ENCODE results near the gene TMEM200B.
"Not testable (repeated sequence)": the region's sequence is repeated elsewhere in the genome, so short reads cannot be mapped to it uniquely, and the experiment has no call there.

TMEM200B gene

DNA sequence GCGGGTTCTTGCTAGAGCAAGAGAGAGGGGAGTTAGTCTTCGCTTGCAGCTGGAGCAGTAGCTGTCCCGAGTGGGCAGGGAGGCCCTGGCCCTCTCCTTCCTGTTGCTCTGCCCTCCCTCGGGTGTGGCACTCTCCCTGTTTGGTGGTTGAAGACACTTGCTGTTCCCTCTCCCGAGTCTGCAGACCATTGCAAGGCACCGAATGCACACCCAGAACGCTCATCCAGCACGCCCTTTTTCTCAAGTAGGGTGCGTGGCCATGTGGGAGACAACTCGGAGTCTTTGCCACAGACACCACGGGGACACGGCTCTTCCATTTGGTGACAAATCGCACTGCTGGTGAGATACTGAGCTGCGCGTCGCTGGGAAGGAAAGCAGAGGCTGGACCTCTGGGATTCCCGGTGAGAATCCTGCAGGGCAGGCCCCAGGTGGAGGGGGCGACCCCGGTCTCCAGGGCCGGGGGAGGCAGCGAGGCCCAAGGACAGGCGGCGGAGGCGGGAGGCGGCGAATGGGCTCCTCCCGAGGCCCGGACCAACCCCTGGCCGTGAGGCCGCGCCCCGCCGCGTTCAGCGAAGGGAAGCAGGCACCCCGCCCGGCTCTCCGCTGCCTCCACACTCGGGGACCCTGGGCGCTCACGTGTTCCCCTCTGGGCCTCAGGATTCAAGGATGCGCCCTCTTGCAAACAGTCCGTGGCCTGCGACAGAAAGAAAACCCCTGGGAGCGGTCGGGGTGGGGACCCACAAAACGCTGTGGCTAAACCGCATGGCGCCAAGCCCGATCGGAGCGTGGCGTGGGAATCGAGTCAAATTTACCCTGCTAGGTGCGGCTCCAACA is 10.4 kb upstream of the TMEM200B start:
- no peak for DNase-seq

GRCh38 chr1:29131056-29131455 is 7.4 kb upstream of the TMEM200B start:
- DNase-seq = not testable (repeated sequence)

DNA sequence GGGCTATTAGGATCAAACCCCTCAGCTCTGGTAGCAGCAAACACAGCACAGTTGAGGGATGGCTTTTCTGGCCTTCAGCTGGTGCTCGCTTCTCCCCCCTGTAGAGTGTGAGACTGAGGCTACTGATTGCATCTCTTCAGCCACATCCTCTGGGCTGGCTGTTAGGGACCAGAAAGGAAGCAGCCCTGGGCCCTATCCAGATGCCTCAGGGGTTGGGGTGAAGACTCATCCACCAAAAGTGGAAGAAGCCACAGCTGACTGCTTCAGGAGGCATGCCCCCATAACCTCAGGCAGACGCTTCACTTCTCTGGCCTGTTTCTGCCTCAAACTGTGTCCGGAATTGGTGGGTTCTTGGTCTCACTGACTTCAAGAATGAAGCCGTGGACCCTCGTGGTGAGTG is 6.2 kb upstream of the TMEM200B start:
- DNase-seq = no peak

- DNase-seq = no peak
Measured at GRCh38 chr1:29128739-29129138, 5.0 kb upstream of the TMEM200B start.

DNA sequence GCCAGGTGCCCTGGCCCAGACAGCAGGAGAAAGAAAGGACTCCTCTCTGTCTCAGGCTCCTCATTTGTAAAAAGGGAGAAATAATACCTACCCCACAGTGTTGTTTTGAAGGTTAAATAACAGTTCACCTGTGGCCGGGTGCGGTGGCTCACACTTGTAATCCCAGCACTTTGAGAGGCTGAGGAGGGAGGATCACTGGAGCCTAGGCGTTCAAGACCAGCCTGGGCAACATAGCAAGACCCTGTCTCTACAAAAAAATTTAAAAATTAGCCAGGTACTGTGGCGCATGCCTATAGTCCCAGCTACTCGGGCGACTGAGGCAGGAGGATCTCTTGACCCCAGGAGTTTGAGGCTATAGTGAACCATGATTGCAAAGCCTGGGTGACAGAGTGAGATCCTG is 2.5 kb upstream of the TMEM200B start:
- no peak for DNase-seq

- DNase-seq = no peak
Measured at GRCh38 chr1:29125788-29126187, 2.1 kb upstream of the TMEM200B start.

DNA sequence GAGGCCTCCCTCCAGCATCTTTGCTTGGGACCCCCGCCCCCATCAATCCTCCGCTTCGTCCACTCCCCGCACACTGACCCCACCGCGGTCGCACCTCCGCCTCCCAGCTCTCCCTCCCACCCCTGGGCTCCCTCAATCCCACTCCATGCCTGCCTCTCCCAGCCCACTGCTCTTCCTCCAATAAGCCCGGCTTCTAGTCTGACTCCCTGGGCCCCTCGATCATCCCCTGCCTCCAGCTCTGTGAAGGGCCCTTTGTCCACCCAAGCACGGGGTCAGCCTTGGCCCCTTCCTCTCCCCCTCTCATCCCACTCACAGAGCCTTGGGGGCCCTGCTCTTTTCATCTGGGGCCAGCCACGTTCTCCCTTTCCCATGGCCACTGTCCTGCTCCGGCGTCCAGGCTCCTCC is 1.5 kb upstream of the TMEM200B start:
- no peak for DNase-seq

DNA sequence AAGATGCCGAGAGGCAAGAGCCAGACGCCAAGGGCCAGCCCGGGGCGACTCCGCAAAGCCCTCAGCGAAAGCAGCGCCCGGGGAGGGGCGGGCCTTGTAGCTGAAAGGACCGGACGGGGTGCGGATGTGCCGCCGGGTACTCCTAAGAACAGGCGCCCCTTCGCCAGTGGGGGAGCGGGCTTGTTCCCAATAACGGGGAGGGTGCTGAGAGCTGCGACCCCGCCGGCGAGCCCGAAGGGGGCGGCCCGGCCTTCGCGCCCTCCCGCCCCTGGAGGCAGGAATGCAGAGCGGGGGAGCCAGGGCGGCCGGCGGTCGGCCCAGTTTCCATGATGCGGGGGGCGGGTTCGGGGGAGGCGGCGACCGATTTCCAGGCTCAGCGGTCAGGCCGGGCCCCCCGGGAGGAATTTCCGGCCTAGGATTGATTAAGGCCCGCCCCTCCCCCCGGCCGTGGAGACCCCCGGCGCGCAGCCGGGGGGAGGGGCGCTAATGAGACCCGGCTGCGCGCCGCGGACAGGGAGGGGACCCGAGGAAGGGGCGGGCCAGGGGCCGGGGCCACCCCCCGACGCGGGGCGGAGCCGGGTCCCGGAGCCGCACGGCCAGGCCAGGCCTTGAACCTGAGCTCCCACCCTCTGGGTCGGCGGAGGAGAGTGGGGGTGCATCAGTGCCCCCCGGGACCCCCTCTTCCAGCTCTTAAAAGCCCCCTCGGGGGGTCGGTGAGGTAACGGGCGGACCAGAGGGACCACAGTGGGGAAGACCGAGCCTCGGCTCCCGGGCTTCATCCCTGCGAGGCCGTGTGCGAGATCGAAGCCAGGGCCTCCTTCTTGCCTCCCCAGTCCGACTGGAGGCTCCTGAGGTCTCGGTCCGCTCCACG is 898 bp upstream of the TMEM200B start:
- peak; percentile 85 for DNase-seq

- peak; percentile 42 for DNase-seq
Measured at GRCh38 chr1:29123053-29123886, 433 bp downstream of the TMEM200B start.

- peak; percentile 80 for DNase-seq
Measured at GRCh38 chr1:29122682-29123052, 1.0 kb downstream of the TMEM200B start.

- peak; percentile 21 for DNase-seq
Measured at GRCh38 chr1:29121936-29122681, 1.6 kb downstream of the TMEM200B start.

DNA sequence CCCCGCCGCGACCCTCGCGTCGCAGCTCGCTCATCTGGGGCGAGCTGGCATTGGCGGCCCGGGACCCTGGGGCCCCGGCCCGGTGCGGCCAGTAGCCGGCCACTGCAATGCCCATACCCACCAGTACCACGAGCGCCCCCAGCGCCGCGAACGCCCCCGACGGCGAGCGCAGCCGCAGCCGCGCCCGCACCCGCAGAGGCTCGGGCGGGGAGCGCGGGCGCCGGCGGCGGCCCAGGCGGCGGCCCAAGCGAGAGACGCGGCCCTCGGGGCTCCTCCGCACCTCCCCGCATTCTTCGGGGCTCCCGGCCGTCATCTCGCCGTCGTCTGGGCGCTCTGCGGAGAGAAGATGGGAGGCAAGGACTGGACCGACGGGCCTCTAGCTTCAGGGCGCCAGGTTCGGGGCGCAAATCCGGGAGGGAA is 2.2 kb downstream of the TMEM200B start:
- no peak for DNase-seq

DNA sequence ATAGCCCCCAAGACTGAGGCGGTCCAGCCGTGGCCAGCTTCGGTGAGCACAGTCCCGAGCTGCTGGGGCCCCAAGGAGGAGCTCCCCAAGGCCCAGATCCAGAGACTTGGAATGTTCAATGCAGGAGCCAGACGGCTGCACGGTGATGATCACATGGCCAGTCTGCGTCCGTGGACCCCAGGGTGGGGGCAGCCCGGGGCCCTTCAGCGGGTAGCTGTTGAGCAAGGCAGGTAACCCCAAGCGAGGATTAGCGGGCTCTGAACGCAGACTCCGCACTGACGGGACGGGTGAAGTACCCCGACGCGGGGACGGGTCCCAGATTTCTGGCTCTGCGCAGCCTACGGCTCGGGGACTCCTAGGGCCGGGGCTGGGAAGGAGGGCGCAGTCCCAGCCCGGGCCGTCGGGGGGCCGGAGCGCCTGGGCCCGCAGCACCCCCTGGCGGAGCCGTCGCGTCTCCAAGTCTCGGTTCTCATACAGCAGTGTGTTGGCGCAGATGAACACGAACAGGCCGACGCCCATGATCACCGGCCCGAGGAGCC is 2.7 kb downstream of the TMEM200B start:
- DNase-seq = peak; percentile 51

- DNase-seq = no peak
Measured at GRCh38 chr1:29120367-29120766, 3.3 kb downstream of the TMEM200B start.

GRCh38 chr1:29119121-29119929 is 4.4 kb downstream of the TMEM200B start:
- DNase-seq = no peak

DNA sequence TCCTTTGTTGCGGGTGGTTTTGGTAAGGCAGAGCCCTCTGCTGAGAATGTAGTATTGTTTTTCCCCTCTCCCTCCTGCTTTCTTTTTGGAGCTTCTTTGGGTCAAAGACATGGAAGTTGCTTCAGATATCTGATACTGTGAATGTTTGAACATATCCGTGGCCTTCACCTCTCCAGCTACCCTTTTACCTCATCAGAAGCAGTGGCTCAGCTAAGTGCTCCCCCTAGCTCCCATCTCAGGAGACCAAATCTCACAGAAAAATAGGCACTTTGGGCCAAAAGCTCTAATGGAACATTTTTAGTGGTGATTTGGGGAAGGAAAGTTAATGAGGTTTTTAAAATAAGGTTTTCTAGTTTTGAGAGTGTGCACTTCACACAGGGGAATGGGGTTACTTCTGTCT is 6.3 kb downstream of the TMEM200B start:
- no peak for DNase-seq

DNA sequence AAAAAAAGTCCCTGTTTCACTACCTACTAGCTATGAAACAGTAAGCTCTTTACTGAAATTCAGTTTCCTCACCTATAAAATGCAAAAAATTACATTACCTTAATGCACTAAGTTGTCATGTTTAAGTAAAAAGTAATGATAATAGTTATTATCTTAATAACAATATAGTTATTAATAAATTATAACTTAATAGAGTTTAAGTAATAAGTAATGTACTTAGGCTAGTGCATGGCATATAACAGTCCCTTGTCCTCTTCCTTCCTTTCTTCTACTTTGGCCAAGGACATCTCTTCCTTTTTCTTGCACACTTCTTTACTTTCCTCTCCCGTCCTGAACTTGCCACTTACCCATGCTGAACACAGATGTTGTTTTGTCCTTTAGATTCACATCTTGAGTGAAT is 9.0 kb downstream of the TMEM200B start:
- DNase-seq = no peak

- no peak for DNase-seq
Measured at GRCh38 chr1:29113413-29114117, 10.1 kb downstream of the TMEM200B start.

DNA sequence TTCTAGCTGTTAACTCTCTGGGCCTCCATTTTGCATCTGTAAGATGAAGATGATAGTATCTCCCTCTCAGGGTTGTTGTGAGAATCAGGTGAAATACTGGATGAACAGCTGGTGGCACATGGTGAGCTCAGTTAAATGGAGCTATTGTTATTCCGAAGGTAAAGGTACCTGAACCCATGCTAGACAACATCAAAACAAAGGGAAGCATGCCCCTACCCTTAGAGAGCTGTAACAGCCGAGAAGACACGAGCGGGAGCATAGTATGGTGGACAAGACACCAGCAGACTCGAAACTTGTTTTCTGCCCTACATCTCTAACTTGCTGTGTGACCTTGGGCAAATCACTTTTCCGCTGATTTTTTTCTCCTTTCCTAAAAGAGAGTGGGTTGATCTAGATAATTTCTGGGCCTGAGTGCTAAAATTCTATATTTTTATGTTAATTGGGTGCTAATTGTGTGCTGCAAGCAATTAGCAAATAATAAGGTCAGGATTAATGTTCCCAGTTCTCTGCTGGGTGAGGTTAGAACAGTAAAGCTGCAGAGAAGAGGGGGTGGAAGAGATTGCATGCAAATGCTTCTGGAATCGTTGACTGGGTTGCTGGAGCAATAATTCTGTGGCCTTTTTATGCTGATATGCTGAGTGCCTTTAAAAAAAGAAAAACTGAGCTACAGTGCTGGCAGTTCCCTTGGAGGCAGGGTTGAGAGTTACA is 10.8 kb downstream of the TMEM200B start:
- DNase-seq = no peak

GRCh38 chr1:29108041-29108440 is 15.7 kb downstream of the TMEM200B start:
- DNase-seq = not testable (repeated sequence)

All from fibroblast of skin of back (primary cell).